GM21360 (cell line): Measurements from ENCODE around the gene ADGRF5.
"Not testable (repeated sequence)": the region's sequence is repeated elsewhere in the genome, so short reads cannot be mapped to it uniquely, and the experiment has no call there.

ENCODE experiments used
- ATAC-seq: cut with Tn5 transposase; IDR thresholded peaks from one replicate; pipeline ENCODE4 v1.9.1; 2021; ENCODE audit warnings: mild to moderate bottlenecking, moderate library complexity; ENCODE audit not compliant: unreplicated experiment

ADGRF5 gene

GRCh38 chr6:46895930-46896329, 25.8 kb downstream of the ADGRF5 start:
- no peak for ATAC-seq

DNA sequence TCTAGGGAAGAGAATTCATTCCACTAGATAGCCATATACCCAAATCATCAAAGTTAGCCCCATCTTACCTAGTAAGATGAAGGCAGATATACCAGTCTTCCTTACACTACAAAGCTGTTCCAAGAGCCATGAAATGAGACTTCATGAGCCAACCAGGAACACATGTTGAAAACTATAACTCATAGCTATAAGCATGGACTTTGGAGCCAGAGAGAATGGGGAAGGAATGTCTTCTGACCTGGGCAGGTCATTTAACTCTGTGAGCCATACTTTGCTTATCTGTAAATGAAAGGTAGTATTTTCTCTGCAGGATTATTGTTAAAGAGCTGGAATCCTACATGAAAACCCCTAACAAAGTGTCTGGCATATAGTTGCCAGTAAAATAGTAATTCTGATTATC, 27.3 kb downstream of the ADGRF5 start:
- ATAC-seq = no peak

DNA sequence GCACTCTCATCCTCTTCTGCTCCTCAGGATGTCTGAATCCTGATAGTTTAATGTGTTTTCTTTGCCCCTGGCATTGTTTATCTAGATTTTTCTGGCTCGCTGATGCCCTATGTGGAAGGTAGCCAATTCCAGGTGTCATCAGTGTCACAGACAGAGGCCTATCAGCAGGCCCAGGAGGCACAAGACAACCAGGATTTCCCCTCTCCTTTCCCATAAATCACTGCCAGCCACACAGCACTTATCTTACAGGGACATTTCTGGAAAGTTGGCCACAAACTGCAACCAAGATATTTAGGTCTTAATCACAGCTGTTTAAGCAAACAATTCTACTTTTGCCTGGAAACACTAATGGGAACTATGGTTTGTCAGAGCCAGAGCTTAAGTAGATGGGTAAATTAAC, 28.1 kb downstream of the ADGRF5 start:
- ATAC-seq = no peak

DNA sequence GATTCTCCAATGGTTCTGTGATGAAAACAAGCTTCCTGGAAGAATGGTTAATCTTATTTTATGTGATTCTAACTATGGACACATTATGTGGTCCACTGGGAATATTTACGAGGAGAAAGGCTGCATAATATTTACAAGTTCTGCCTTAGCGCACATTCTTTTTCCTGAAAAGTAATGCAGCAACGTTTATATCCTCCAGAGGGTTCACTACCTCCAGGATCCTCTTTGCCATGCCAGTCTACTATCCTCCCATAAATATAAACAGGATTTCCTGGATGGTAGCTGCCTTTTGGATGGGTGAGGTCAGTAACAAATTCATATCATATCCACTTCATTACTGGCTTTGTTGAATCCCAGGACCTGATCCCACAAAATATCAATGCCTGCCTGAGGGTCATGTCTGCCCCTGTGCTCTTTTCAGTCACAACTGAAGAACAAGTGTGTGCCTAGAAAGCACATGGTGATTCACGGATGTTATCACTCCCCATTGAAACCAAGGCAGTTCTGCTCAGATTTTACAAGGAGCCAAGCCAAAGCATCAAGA, 30.4 kb downstream of the ADGRF5 start:
- no peak for ATAC-seq

DNA sequence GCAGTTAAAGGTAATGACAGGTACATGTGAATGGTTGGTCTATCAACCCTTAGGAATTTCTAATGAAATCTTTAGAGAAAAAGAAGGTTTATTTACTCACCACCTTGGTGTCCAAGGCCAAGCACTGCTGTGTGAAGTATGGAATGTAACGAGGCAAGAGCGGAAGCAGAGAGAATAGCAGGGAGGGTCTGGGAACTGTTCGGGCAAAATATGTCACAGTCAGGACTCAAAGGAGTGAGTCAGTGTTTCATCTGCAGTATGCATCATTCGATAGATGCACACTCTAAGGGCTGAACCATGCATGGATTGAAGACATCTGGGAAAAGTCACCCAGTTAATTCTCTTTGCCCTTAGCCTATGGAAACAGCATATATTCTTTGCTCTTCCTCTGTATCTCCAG, 33.2 kb downstream of the ADGRF5 start:
- ATAC-seq = no peak

- no peak for ATAC-seq
Observed at GRCh38 chr6:46888031-46888430, 33.7 kb downstream of the ADGRF5 start.

DNA sequence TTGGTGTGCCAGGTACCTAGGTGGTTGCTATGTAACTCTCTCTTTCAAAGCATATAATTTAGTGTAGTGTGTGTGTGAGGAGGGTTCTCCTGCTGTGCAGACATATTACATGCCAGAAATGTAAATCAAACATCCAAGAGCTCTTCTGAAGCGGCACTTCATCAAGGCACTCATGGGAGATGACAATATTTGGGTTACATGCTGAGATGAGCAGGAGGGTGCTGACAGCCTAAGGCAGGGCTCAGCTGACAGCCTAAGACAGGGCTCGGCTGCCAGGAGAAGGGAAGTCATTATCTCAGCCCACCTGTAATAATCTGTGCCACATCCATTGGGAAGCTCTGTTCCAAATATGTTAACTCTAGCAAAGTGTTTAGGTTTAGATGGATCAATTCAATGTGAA, 39.1 kb downstream of the ADGRF5 start:
- ATAC-seq = no peak

DNA sequence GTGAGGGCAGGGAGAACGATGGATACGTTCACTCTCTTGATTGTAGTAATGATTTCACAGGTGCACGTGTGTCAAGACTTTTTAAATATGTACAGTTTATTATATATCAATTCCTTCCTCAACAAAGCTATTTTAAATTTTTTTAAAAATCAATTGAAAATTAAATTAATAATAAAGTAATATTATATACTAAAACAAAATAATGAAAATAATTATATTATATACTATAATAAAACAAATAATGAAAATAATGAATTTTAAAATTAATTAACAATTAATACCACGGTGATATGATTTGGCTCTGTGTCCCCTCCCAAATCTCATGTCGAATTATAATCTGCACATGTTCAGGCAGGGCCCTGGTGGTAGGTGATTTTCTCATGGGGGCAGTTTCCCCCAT, 42.7 kb downstream of the ADGRF5 start:
- ATAC-seq = no peak

DNA sequence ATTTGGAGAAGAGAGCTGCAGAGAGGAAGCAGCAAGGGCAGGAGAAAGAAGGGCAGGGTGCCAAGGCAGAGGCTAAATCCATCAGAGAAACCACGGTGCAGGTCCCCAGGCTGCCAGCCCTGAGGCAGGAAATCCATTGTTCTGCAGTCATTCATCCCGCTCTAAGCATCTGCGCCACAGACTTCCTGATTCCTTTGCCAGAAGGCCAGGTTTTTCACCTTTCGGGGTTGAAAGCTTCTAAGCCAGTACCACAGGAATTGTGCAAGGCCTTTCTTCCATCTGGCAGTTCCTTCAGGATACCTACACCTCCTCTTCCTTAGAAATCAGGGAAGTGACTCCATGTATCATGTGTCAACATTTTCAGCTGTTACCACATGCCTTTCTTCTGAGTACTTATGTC, 45.6 kb downstream of the ADGRF5 start:
- ATAC-seq = no peak

DNA sequence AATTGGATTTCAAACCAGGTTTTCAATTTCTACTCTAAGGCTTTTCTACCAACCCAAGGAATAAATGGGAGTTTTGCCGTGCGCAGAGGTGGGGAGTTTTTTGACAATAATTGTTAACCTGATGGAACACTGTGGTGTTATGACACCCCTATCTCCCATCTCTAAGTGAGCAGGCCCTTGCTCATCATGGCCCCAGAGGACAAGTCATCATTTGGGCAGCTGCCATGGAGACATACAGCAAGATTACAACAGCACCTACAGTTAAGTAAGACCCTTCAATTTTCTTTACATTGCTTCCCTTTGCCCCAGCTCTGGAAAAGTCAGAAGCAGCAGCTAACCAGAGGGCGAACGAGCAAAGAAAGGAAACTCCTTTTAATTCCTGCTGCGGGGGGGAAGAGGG, 54.3 kb downstream of the ADGRF5 start:
- ATAC-seq = no peak

DNA sequence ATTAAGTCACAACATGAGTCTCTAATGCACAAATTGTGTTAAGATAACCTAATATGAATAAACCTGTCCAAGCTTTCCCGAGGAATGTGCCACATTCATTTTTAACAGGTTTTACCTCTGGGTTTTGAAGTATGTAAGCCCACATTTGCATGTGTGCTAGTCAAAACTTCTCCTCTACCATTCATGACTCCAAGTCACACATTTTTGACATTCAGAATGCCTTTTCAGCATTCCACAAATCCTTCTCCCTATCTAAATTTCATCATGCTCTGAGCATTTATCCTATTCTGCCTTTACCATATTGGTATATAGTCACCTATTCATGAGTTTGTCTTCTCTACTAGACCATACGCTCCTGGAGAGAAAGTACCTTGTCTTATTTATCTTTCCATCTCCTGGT, 56.5 kb downstream of the ADGRF5 start:
- ATAC-seq = no peak

- no peak for ATAC-seq
Observed at GRCh38 chr6:46863791-46864190, 57.9 kb downstream of the ADGRF5 start.

GRCh38 chr6:46862381-46862780, 59.4 kb downstream of the ADGRF5 start:
- no peak for ATAC-seq

GRCh38 chr6:46855966-46856365, 65.8 kb downstream of the ADGRF5 start:
- peak; percentile 57 for ATAC-seq

DNA sequence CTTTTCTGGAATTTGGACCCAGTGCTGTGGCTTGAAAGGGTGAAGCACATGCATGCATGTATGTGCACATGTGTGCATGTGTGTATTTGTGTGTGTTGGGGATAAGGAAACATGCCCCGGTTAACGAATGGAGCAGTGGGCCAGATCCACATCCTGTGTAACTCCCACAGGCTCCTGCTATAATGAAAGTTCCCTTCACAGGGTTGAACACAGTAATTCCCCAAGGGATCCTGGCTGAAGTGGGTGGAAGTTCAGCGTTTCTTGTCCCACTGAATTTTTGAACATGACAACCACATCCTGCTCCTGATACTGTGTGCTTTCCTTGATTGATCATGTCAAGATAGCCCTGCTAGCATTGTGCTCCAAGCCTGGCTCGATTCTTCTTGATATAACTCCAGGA, 70.2 kb downstream of the ADGRF5 start:
- not testable (repeated sequence) for ATAC-seq

- ATAC-seq = no peak
Observed at GRCh38 chr6:46850792-46851191, 70.9 kb downstream of the ADGRF5 start.

- ATAC-seq = no peak
Observed at GRCh38 chr6:46849361-46849690, 72.4 kb downstream of the ADGRF5 start.

DNA sequence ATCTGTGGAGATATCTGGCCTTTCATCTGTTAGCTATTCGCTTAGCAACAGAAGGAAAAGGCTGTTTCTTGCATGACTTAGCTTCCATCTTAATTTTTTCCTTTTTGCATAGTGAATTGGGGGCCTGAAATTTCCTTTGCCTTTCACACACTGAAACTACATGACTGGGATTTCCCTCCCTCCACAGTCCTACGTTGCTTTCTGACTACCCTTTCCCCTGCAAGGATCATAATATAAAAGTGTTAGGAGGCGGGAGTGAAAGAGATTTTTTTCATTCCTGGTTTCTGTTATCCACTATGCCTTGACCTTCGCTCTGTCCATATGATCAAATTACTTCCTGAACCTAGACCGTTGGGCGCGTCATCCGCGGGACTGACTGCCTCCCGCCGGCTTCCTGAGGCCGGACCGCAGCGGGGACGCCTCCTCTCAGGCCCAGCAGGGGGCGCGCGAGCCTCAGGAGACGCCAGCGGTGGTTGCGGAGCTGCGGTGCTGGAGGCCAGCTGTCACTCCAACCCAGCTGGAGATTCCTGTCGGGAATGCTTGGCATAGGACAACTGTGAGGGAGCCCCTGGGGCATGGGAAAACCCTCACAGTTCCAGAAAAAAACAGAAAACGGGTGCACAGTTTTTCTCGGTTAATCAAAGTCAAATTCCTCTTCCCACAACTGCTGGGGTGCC, 72.9 kb downstream of the ADGRF5 start:
- ATAC-seq = peak; percentile 93

- no peak for ATAC-seq
Observed at GRCh38 chr6:46845126-46845525, 76.6 kb downstream of the ADGRF5 start.

DNA sequence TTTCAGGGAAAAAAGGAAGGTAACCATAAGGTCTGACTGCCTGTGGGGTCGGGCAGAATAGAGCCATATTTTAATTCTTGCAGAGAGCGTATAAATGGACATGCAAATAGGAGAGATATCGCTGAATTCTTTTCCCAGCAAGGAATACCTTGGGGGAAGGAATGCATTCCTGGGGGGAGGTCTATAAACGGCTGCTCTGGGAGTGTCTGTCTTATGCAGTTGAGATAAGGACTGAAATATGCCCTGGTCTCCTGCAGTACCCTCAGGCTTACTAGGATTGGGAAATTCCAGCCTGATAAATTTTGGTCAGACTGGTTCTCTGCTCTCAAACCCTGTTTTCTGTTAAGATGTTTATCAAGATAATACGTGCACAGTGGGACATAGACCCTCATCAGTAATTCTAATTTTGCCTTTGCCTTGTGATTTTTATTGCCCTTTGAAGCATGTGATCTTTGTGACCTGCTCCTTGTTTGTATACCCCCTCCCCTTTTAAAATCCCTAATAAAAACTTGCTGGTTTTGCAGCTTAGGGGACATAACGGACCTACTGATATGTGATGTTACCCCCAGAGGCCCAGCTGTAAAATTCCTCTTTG, 79.4 kb downstream of the ADGRF5 start:
- not testable (repeated sequence) for ATAC-seq

DNA sequence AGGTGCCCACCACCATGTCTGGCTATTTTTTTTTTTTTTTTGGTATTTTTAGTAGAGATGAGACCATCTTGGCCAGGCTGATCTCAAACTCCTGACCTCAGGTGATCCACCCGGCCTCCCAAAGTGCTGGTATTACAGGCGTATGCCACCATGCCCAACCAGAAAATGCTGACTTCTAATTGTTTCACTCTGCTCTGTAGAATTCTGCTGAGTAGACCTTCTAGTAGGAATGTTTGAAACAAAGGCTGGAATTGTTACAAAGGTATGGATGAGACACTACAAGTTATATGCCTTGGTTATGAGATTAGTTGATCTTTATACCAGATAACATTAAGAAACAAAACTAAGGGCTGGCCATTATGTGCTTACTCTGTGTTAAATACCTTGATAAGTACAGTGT, 83.7 kb downstream of the ADGRF5 start:
- no peak for ATAC-seq

GRCh38 chr6:46834991-46835390, 86.7 kb downstream of the ADGRF5 start:
- ATAC-seq = not testable (repeated sequence)
